ENCODE results near the gene RIC1. TPM values are rescaled to one million over a fixed set of nuclear protein-coding genes. Genes with fewer than 3 reads are reported as not detected.
"Not testable (repeated sequence)": the region's sequence is repeated elsewhere in the genome, so short reads cannot be mapped to it uniquely, and the experiment has no call there.

Gene RIC1
- total RNA-seq, 1 experiment from 2014 or later: 23.3 TPM

DNA sequence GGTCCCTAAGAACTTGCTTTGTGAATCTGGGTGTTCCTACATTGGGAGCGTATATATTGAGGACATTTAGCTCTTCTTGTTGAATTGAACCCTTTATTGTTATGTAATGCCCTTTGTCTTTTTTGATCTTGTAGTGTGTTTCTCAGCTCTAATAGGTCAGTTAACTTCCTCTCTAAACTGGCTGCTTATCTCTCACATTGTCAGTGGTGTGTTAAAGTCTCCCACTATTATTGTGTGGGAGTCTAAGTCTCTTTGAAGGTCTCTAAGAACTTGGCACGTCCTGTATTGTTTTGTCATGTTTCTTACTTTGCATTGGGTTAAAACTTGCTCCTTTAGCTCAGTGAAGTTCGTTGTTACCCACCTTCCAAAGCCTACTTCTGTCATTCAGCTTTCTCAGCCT lies 36.2 kb downstream of the RIC1 start:
- DNase-seq (ENCODE audit: low read depth): no peak

DNA sequence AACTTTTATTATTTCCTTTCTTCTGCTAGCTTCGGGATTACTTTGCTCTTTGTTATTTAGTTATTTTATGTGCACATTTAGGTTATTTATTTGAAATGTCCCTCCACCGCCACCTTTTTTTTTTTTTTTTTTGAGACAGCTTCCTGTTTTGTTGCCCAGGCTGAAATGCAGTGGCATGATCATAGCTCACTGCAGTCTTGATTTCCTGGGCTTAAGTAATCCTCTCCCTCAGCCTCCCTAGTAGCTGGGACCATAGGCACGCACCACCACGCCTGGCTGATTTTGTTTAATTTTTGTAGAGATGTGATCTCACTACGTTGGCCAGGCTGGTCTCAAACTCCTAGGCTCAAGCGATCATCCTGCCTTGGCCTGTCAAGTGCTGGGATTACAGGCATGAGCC lies 38.5 kb downstream of the RIC1 start:
- no peak for DNase-seq (ENCODE audit: low read depth)

DNA sequence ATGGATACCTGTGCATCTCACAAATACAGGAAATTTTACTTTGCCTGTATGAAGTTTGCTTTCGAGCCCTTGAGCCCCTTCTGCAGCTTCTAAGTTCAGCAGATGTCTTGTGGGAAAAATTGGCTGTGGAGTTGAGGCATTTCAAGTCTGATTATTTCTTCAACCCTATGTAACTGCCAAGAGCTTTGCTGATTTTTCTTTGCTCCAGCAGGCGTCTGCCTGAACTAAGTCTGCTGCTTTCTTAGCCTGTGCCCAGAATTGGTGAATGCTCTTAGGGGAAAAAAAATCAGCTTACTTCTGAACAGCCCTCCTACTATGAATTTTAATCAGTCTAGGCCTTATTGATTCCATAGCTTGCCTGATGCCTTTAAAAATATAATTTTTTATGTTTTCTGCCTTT lies 41.2 kb downstream of the RIC1 start:
- no peak for DNase-seq (ENCODE audit: low read depth)

DNA sequence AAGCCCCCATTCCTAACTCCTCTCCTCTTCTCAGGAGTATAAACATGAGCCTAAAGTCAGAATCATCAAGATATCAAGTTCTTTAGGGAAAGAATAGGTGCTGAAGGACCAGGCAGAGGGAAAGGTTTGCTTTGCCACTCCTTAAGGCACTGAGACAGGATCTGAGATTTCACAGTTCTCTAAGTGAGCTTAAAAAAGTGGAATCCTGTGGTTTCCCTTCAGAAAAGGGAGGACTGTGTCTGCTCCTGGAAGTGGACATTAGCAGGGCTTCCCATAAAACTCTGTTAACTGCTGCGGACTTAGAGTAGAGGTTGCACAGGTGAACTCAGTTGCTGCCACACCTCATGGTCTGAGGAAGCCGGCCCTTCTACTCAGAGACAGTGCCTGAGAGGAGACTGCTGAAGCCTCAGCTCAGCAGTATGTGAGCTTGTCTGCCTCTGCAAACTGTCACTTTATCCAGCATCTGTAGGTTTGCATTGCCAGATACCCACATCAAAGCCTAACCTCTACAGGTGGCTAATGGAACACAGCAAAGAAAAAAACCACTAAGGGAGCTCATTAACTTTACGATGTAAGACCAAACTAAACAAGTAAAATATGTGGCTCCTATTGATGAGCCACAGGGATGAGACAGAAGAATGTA lies 42.9 kb downstream of the RIC1 start:
- no peak for DNase-seq (ENCODE audit: low read depth)

DNA sequence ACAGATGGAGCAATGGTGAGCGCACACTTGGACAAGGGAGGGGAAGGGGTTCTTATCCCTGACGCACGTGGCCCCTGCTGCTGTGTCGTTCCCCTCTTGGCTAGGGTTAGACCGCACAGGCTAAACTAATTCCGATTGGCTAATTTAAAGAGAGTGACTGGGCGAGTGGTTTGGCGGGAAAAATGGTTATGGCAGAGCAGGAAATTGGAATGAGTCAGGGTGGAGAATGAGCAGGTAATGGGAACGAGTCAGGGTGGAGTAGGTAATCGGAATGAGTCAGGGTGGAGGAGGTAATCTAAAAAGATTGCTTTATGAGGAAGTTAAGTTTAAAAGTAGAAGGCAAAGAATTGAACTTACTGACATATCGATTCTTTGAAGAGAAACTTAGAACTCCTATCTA lies 46.1 kb downstream of the RIC1 start:
- DNase-seq (ENCODE audit: low read depth): not testable (repeated sequence)

DNA sequence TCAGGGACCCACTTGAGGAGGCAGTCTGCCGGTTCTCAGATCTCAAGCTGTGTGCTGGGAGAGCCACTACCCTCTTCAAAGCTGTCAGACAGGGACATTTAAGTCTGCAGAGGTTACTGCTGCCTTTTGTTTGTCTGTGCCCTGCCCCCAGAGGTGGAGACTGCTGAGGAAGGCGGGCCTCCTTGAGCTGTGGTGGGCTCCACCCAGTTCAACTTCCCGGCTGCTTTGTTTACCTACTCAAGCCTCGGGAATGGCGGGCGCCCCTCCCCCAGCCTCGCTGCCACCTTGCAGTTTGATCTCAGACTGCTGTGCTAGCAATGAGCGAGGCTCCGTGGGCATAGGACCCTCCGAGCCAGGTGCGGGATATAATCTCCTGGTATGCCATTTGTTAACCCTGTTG lies 54.7 kb downstream of the RIC1 start:
- not testable (repeated sequence) for DNase-seq (ENCODE audit: low read depth)

DNA sequence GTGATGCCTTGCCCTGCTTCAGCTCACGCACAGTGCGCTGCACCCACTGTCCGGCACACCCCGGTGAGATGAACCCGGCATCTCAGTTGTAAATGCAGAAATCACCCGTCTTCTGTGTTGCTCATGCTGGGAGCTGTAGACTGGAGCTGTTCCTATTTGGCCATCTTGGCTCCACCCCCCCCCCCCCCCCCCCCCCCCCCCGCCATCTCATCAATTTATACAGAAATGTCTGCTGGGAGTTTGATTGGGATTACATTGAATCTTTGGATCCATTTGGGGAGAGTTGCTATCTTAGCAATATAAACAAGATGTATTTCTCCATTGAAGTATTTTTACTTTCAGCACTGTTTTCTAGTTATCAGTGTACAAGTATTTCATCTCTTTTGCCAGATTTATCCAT lies 55.2 kb downstream of the RIC1 start:
- no peak for DNase-seq (ENCODE audit: low read depth)

DNA sequence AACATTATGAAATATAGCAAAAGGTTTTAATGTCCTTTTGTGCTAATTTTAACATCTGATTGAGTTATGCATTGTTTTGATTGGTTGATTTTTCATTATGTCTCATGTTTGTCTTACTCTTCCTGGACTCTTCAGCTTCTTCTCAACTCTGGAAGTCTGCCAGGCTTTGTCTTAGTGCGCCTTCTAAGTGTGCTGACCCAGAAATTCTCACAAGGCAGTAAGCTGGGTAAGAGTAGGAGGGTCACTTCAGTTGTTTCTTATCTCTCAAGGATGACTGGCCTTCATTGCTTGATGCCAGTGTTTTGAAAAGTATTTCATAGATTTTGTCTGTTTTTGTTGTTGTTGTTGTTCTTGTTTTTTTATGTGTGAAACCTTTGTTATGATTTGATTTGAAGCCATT lies 59.2 kb downstream of the RIC1 start:
- no peak for DNase-seq (ENCODE audit: low read depth)

DNA sequence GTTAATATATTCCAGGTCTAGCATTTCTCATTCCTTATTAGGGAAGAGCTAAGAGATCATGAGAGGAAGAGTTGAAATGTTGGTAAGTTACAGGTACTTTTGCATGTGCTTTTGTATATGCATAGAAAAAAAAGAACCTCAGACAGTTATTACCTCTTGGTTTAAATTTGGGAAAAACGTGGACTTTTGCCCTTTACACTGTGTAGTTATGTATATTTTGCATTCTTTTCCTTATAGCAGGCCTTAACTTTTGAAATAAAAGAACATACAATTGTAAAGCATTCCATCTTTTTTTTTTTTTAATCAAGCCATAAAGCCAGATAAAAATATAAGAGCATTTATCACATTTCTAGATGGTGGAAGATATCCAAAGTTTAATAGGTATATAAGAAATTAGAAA lies 61.4 kb downstream of the RIC1 start:
- no peak for DNase-seq (ENCODE audit: low read depth)

DNA sequence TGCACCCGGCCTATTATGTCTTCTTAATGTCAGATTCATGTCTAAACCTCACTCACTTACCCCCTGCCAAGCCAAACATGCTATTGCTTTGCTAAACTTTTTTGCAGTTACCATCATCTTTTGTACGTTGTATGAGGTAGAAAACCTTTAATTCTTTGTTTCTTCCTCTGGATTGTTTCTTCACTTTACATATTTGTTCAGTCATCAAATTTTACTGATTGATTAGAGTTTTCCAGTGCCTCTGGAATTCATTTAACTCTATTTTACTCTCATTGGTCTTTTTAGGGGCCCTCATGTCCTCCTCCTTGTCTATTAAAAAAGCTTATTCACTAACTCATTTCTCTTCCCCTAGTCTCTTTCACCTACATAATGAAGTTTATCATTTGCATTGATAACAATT lies 67.0 kb downstream of the RIC1 start:
- no peak for DNase-seq (ENCODE audit: low read depth)

DNA sequence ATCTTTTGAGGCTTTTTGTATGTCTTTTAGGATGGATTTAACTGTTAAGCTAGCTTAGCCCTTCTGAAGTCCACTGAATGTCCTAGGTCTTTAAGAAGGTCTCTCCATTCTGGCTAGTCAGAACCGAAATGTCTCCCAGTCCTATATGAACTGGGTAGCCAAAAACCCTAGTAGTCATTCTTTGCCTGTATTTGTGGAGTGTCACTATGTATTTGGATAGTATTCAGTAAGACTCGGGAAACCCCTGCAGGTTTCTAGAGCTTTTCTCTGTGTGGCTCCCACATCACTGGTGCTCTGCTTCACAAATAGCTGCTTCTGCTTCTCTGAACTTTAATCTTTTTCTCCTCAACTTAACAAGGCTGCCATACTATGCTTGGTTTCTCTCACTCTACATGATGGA lies 68.0 kb downstream of the RIC1 start:
- no peak for DNase-seq (ENCODE audit: low read depth)

DNA sequence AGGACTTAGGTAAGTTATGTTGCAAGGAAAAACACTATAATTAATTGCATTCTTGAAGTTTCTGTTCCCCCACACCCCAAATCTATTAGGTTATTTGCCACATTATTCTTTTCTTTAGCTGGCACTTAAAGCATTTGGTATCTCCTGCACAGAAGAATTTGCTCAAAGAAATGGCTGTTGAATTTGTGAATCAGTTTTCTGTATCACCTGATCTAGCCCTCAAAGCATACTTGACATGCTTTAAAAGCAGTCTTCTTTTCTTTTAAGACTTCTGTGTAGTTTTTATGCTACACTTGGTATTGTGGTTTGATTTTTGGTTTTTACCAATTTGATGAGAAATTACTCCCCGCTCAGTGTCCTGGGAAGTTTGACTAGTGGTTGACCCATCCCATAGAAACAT lies 69.1 kb downstream of the RIC1 start:
- DNase-seq (ENCODE audit: low read depth): no peak

DNA sequence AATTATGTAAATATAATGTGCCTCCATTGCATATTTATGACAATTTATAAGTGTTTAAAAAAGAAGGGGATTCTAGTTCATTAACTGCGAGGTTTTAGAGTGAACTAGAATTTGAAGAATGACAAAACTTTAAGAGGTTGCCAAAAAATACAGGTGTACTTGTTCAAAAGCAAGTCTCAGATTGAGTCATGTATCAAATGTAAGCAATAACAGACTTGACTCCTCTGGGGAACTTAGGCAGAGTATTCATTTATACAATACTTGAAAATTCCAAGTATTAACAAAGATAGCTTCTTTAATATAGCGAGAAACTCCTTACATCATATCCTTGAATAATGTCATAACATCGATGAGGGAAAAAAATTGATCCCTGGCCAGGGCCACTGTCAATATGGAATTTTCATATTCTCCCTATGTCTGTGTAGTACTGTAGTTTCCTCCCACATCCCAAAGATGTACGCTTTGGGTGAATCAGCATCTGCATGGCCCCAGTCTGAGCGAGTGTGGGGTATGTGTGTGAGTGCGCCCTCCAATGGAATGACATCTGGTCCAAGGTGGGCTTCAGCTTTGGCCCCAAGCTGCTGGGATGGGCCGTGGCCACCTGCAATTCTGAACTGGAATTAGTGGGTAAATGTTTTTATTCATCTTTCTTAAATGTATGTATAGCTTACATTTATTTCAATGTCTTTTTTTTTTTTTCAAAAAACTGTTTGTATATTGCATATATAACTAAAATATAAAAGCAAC lies 70.1 kb downstream of the RIC1 start:
- no peak for DNase-seq (ENCODE audit: low read depth)

DNA sequence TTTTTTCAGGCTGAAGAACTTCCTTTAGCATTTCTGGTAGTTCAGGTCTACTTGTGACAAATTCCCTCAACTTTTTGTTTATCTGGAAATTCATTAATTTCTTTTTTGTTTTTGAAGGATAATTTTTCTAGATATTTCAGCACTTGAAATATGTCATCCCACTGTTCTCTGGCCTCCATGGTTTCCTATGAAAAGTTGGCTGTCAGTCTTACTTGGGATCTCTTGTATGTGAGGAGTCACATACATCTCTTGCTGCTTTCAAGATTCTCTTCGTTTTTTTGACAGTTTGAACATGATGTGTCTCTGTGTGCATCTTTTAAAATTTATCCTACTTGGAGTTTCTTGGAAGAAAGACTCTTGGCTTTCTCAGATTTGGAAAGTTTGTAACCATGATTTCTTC lies 79.5 kb downstream of the RIC1 start:
- no peak for DNase-seq (ENCODE audit: low read depth)

DNA sequence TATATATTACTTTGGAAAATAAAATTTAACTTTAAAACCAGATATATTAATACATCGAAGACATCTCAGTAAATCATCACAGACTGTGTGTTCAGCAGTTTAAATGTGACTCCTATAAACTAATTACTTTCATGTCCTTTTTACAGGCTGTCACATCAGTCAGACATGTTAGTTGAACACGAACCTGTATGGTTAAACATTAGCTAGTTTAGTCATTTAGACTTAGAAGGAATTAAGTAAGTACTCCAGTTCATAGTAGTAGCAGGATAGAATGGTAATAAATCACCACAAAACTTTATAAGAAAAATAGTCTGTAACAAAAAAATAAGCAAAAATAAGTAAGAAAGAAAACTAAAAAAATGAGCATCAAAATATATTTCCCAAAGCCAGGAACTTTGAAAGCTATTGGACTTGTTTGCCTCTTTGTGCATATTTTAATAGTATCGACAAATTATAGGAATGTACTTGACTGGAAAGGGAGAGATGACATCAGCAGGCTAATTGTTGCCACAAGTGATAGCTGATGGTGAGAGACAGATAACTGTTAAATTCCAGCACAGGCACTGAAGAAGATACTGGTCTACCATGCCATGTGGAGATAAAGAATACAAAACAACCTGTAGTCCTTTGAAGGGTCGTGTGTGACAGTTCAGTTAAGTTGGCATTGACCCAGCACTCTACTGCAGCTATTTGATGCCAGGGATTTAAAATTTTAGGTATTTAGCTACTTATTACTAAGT lies 83.9 kb downstream of the RIC1 start:
- DNase-seq (ENCODE audit: low read depth): no peak

DNA sequence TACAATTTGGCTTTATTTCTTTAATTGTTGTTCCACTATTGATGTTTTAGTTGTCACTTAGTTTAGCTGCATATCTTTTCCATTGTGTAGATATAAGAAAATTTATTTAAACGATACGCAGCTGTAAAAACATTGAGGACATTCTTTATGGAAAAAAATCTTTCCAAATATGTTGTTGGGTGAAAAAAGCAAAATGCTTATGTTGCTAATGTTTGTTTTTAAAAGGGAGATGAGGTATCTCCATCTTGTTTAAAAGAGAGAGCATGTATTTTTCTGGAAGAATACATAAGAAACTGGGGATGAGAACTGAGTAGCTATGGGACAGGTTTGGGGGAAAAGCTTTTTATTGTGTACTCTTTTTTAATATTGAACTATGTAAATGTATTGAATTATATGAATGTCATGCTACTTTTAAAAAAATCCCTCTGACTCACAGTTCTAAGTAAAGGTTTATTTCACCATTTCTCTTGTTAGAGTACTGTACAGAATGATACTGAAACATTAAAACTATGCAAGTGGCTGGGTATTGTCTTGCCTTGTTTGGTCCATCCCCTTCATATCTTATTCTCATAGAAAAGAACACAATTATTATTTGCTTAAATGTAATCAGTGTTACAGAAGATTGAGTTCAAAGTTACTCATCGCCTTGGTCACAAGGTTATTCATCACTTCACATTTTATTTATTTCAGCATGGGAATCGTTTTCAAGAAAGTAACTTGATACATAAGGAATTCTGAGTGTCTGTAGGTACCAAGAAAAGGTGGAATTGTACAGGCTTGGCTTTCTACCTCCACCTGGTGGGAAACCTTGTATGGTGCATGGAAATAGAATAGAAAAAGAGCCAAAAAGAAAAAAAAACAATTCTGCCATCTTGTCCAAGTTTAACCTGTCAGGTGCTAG lies 85.8 kb downstream of the RIC1 start:
- no peak for DNase-seq (ENCODE audit: low read depth)

DNA sequence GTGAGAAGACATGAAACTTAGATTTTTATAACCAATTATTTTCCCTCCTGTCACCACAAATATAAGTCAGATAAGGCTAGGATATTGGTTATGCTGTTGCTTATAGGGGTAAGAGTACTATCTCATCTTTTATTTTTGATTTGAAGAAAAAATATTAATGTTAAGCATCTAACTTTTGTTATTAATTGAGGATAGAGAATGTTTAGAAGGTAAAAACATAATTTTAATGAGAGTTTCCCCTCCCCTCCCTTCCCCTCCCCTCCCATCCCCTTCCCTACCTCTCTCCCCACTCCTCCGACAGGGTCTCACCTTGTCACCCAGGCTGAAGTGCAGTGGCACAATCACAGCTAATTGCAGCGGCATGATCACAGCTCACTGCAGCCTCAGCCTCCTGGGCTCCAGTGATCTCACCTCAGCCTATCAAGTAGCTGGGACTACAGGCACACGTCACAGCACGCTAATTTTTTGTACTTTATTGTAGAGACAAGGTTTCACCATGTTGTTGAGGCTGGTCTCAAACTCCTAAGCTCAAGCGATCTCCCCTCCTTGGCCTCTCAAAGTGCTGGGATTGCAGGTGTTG lies 86.7 kb downstream of the RIC1 start:
- DNase-seq (ENCODE audit: low read depth): no peak

DNA sequence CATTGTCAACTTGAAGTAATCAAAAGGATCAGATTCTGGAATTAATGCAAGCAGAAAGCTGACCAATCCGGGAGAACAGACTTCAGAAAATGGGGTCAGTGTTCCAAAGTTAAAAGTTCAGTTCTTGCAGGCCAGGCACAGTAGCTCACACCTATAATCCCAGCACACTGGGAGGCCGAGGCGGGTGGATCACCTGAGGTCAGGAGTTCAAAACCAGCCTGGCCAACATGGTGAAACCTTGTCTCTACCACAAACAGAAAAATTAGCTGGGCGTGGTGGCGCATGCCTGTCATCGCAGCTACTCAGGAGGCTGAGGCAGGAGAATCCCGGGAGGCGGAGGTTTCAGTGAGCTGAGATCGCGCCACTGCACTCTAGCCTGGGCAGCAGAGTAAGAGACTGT lies 88.5 kb downstream of the RIC1 start:
- DNase-seq (ENCODE audit: low read depth): not testable (repeated sequence)

DNA sequence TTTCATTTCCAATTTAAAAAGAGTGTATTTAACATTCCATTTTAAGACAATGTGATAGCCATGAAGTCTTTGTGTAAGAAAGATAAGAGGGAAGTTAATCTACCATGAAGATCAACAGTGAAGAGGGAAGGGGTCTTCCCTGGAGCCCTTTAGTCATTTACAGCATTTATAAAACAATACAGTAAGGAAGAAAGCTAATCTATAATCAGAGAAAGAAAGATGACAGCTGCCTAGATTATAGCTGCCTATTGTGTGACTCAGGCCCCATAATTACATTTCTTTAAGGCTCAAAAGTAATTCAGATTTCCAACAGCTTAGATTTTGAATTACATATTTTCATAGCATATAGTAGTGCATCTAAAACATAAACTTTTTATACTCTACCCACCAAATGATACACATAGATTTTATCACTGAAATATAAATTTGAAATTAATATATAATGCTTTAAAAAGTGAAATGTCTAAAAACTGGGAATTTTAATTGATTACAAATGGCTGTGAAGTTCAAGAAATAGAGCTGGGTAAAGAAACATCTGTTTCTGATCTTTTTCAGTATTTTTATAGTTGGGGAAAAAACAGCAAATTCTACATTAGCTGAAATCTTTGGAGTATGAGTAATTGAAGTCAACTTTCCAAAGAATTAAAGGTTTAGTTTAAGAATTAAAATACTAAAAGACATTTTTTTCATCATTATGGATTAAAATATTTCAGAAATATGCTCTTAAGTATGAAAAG lies 89.6 kb downstream of the RIC1 start:
- DNase-seq (ENCODE audit: low read depth): no peak

DNA sequence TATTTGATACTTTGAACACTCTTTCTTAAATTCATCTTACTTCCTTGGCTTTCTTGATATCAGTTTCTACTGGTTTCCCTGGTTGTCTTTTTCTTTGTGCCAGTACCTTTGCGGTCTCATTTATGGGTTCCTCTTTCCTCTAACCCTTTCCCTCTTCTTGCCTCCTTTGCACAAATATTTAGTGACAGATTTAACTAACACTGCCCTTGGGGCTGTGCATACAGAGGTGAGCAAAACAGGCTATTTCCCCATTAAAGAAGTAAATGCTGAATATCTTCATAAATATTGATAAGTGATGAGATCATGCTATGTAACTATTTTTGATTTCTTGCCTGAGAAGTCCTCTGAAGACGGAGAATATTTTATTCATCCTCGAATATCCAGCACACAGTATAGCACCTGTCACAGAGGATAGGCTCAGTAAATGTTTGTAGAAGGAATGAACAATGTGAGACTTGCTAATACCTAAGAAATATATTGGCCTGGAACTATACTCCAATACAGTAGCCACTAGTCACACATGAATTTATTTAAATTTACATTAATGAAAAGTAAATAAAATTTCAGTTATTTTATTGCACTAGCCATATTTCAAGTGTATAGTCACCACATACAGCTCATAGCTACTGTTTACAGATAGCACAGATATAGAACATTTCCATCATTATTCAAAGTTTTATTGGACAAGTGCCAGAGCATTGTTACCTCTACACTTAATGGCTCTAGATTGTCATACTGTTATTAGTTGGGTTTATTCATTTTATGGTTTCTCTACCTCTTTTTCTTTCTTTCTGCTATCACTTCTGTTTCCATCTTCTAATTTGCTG lies 90.4 kb downstream of the RIC1 start:
- DNase-seq (ENCODE audit: low read depth): no peak

Measured in RPMI7951 (cell line).